ENCODE results near the gene MPP2.

Gene MPP2

GRCh38 chr17:43911904-43912303 is 4.6 kb upstream of the MPP2 start:
- no peak for TF ChIP-seq RAD21 (IDR thresholded peaks at IDR 0.05; ENCODE audit: low read depth)
- TF ChIP-seq USF1 (IDR thresholded peaks at IDR 0.05) = no peak
- TF ChIP-seq TCF12 (IDR thresholded peaks at IDR 0.05; ENCODE audit: low read depth) = no peak
- no peak for TF ChIP-seq MAX (IDR thresholded peaks at IDR 0.05)
- TF ChIP-seq NFIC (IDR thresholded peaks at IDR 0.05) = no peak
- no peak for TF ChIP-seq CEBPB (IDR thresholded peaks at IDR 0.05)
- TF ChIP-seq YY1 (IDR thresholded peaks at IDR 0.05; ENCODE audit: low read depth) = no peak
- no peak for TF ChIP-seq TAF1 (IDR thresholded peaks at IDR 0.05; ENCODE audit: low read depth)
- TF ChIP-seq EGR1 (IDR thresholded peaks at IDR 0.05) = no peak
- no peak for TF ChIP-seq EP300 (IDR thresholded peaks at IDR 0.05; ENCODE audit: borderline replicate concordance)
- TF ChIP-seq ZBTB7A (IDR thresholded peaks at IDR 0.05; ENCODE audit: low read depth) = no peak
- TF ChIP-seq FOXM1 (IDR thresholded peaks at IDR 0.05; ENCODE audit: borderline replicate concordance, low read depth) = no peak
- no peak for TF ChIP-seq REST (IDR thresholded peaks at IDR 0.05; ENCODE audit: low read depth)

GRCh38 chr17:43909537-43910231 is 2.3 kb upstream of the MPP2 start:
- no peak for TF ChIP-seq TAF1 (IDR thresholded peaks at IDR 0.05; ENCODE audit: low read depth)
- no peak for TF ChIP-seq TCF12 (IDR thresholded peaks at IDR 0.05; ENCODE audit: low read depth)
- no peak for TF ChIP-seq USF1 (IDR thresholded peaks at IDR 0.05)
- no peak for TF ChIP-seq NFIC (IDR thresholded peaks at IDR 0.05)
- no peak for TF ChIP-seq MAX (IDR thresholded peaks at IDR 0.05)
- TF ChIP-seq YY1 (IDR thresholded peaks at IDR 0.05; ENCODE audit: low read depth) = no peak
- no peak for TF ChIP-seq FOXM1 (IDR thresholded peaks at IDR 0.05; ENCODE audit: borderline replicate concordance, low read depth)
- no peak for TF ChIP-seq EGR1 (IDR thresholded peaks at IDR 0.05)
- no peak for TF ChIP-seq CREB1 (IDR thresholded peaks at IDR 0.05; ENCODE audit: low read depth)
- TF ChIP-seq TEAD4 (IDR thresholded peaks at IDR 0.05) = no peak
- no peak for TF ChIP-seq REST (IDR thresholded peaks at IDR 0.05; ENCODE audit: low read depth)
- no peak for TF ChIP-seq ZBTB7A (IDR thresholded peaks at IDR 0.05; ENCODE audit: low read depth)
- no peak for TF ChIP-seq CEBPB (IDR thresholded peaks at IDR 0.05)
- TF ChIP-seq RAD21 (IDR thresholded peaks at IDR 0.05; ENCODE audit: low read depth) = no peak
- TF ChIP-seq EP300 (IDR thresholded peaks at IDR 0.05; ENCODE audit: borderline replicate concordance) = no peak

GRCh38 chr17:43907998-43908721 is 824 bp upstream of the MPP2 start:
- TF ChIP-seq EGR1 (IDR thresholded peaks at IDR 0.05) (no peak), CEBPB (IDR thresholded peaks at IDR 0.05) (no peak), TEAD4 (IDR thresholded peaks at IDR 0.05) (no peak), NFIC (IDR thresholded peaks at IDR 0.05) (no peak), MAX (IDR thresholded peaks at IDR 0.05) (no peak), RAD21 (IDR thresholded peaks at IDR 0.05; ENCODE audit: low read depth) (no peak), CREB1 (IDR thresholded peaks at IDR 0.05; ENCODE audit: low read depth) (no peak), USF1 (IDR thresholded peaks at IDR 0.05) (no peak), FOXM1 (IDR thresholded peaks at IDR 0.05; ENCODE audit: borderline replicate concordance, low read depth) (no peak), REST (IDR thresholded peaks at IDR 0.05; ENCODE audit: low read depth) (no peak), TAF1 (IDR thresholded peaks at IDR 0.05; ENCODE audit: low read depth) (no peak), EP300 (IDR thresholded peaks at IDR 0.05; ENCODE audit: borderline replicate concordance) (no peak), TCF12 (IDR thresholded peaks at IDR 0.05; ENCODE audit: low read depth) (no peak)
